HG02973 (cell line): Measurements from ENCODE around the gene WDR46.
A peak's percentile ranks its signal among the peaks of the same experiment; 100 is the strongest.

Experiments
- ATAC-seq: cut with Tn5 transposase; IDR thresholded peaks from one replicate; pipeline ENCODE4 v1.9.1; 2021; ENCODE audit warnings: moderate library complexity; ENCODE audit not compliant: unreplicated experiment

Gene WDR46

GRCh38 chr6:33314515-33314942 is 25.5 kb upstream of the WDR46 start:
- ATAC-seq: no peak

- no peak for ATAC-seq
Measured at GRCh38 chr6:33313709-33314514, 24.9 kb upstream of the WDR46 start, which contains the start of gene TAPBP. TAPBP (minus strand) TSS chr6:33314078; CDS start chr6:33314041, 37 bp downstream.

- no peak for ATAC-seq
Measured at GRCh38 chr6:33313105-33313708, 24.2 kb upstream of the WDR46 start.

GRCh38 chr6:33312361-33313104 is 23.5 kb upstream of the WDR46 start:
- ATAC-seq: peak; percentile 31

GRCh38 chr6:33306356-33306755 is 17.3 kb upstream of the WDR46 start:
- ATAC-seq: no peak

- no peak for ATAC-seq
Measured at GRCh38 chr6:33305052-33305451, 16.0 kb upstream of the WDR46 start.

- no peak for ATAC-seq
Measured at GRCh38 chr6:33304216-33304615, 15.2 kb upstream of the WDR46 start.

- no peak for ATAC-seq
Measured at GRCh38 chr6:33301877-33302276, 12.8 kb upstream of the WDR46 start.

- ATAC-seq: peak; percentile 61
Measured at GRCh38 chr6:33299237-33299944, 10.4 kb upstream of the WDR46 start.

GRCh38 chr6:33298773-33299236 is 9.8 kb upstream of the WDR46 start, which contains the start of gene RGL2:
RGL2 (minus strand) TSS chr6:33298942; CDS start chr6:33298610, 332 bp downstream.
- ATAC-seq: no peak

GRCh38 chr6:33297956-33298772 is 9.1 kb upstream of the WDR46 start:
- ATAC-seq: no peak

- no peak for ATAC-seq
Measured at GRCh38 chr6:33297406-33297955, 8.4 kb upstream of the WDR46 start.

GRCh38 chr6:33296797-33297405 is 7.9 kb upstream of the WDR46 start:
- no peak for ATAC-seq

- no peak for ATAC-seq
Measured at GRCh38 chr6:33295621-33296369, 6.8 kb upstream of the WDR46 start.

- ATAC-seq: no peak
Measured at GRCh38 chr6:33294086-33294823, 5.2 kb upstream of the WDR46 start.

GRCh38 chr6:33292996-33293682 is 4.1 kb upstream of the WDR46 start:
- no peak for ATAC-seq

- ATAC-seq: no peak
Measured at GRCh38 chr6:33290459-33290858, 1.4 kb upstream of the WDR46 start.
